Measurements from ENCODE around the gene NRG3. TPM values are rescaled to one million over a fixed set of nuclear protein-coding genes. Genes with fewer than 3 reads are reported as not detected.

NRG3 gene
- total RNA-seq, 4 donors from 2014 or later, result 0.32 to 1.4 TPM; not detected in 2

- H3K9me3 ChIP-seq, result no peaks in the 10 kb centered on the region
- H3K27me3 ChIP-seq, result no peaks in the 10 kb centered on the region
- in situ Hi-C loops (cut with MboI; ENCODE audit: low pct_ligation_motif_present in 1 of 4, low pct_unique_long_range_greater_than_20kb in 1 of 4, low sequenced_read_pairs in 3 of 4), result no loop called here
- TF ChIP-seq POLR2AphosphoS5 (IDR thresholded peaks at IDR 0.05), result no peak
- TF ChIP-seq CTCF (IDR thresholded peaks at IDR 0.05), result no peak
- no peak for TF ChIP-seq EP300 (IDR thresholded peaks at IDR 0.05; ENCODE audit: low read depth)
- TF ChIP-seq POLR2A (IDR thresholded peaks at IDR 0.05), result no peak
- H3K4me3 ChIP-seq, result no peak overlapping the region
- no peaks in the 10 kb centered on the region for H3K4me1 ChIP-seq
- no peak for DNase-seq
- 47 to 52% methylated on average over 3 to 4 of the region's 4 CpGs for WGBS, 2 donors (ENCODE audit: low coverage in 1 of 2)
- no peak overlapping the region for H3K27ac ChIP-seq
- H3K36me3 ChIP-seq, result no peaks in the 10 kb centered on the region
- intact Hi-C loops (cut with DNase I; ENCODE audit: low total_unique reads), result no loop called here
These were observed 536.4 kb downstream of the NRG3 start for GRCh38 chr10:82411416-82411815.

- H3K27ac ChIP-seq, result no peak overlapping the region
- no peaks in the 10 kb centered on the region for H3K36me3 ChIP-seq
- H3K4me3 ChIP-seq, result no peak overlapping the region
- H3K9me3 ChIP-seq, result no peaks in the 10 kb centered on the region
- in situ Hi-C loops (cut with MboI; ENCODE audit: low pct_ligation_motif_present in 1 of 4, low pct_unique_long_range_greater_than_20kb in 1 of 4, low sequenced_read_pairs in 3 of 4), result no loop called here
- no peak for DNase-seq
- H3K4me1 ChIP-seq, result no peaks in the 10 kb centered on the region
- no peaks in the 10 kb centered on the region for H3K27me3 ChIP-seq
- intact Hi-C loops (cut with DNase I; ENCODE audit: low total_unique reads), result no loop called here
- 51 to 61% methylated on average over 2 of the region's 2 CpGs for WGBS, 2 donors (ENCODE audit: low coverage in 1 of 2)
- TF ChIP-seq EP300 (IDR thresholded peaks at IDR 0.05; ENCODE audit: low read depth) (no peak), POLR2AphosphoS5 (IDR thresholded peaks at IDR 0.05) (no peak), POLR2A (IDR thresholded peaks at IDR 0.05) (no peak), CTCF (IDR thresholded peaks at IDR 0.05) (no peak)
These were observed 545.0 kb downstream of the NRG3 start for GRCh38 chr10:82420001-82420400.

- TF ChIP-seq POLR2A (IDR thresholded peaks at IDR 0.05), result no peak
- TF ChIP-seq EP300 (IDR thresholded peaks at IDR 0.05; ENCODE audit: low read depth), result no peak
- TF ChIP-seq POLR2AphosphoS5 (IDR thresholded peaks at IDR 0.05), result no peak
- TF ChIP-seq CTCF (IDR thresholded peaks at IDR 0.05), result no peak
- no peak overlapping the region for H3K27ac ChIP-seq
- H3K36me3 ChIP-seq, result no peaks in the 10 kb centered on the region
- peaks cover 0 to 19% of the 10 kb centered on the region in 2 donors for H3K9me3 ChIP-seq
- DNase-seq, result no peak
- H3K4me3 ChIP-seq, result no peak overlapping the region
- no peaks in the 10 kb centered on the region for H3K27me3 ChIP-seq
- in situ Hi-C loops (cut with MboI; ENCODE audit: low pct_ligation_motif_present in 1 of 4, low pct_unique_long_range_greater_than_20kb in 1 of 4, low sequenced_read_pairs in 3 of 4), result no loop called here
- intact Hi-C loops (cut with DNase I; ENCODE audit: low total_unique reads), result no loop called here
- no peaks in the 10 kb centered on the region for H3K4me1 ChIP-seq
These were observed 554.3 kb downstream of the NRG3 start for GRCh38 chr10:82429302-82429701.

- DNase-seq, result no peak
- intact Hi-C loops (cut with DNase I; ENCODE audit: low total_unique reads), result no loop called here
- H3K4me3 ChIP-seq, result no peak overlapping the region
- no peak overlapping the region for H3K27ac ChIP-seq
- H3K27me3 ChIP-seq, result no peaks in the 10 kb centered on the region
- no peaks in the 10 kb centered on the region for H3K4me1 ChIP-seq
- TF ChIP-seq EP300 (IDR thresholded peaks at IDR 0.05; ENCODE audit: low read depth) (no peak), POLR2A (IDR thresholded peaks at IDR 0.05) (no peak), POLR2AphosphoS5 (IDR thresholded peaks at IDR 0.05) (no peak), CTCF (IDR thresholded peaks at IDR 0.05) (no peak)
- 82% methylated on average over 1 of the region's 1 CpG; no CpG with 5 or more reads in 1 of the 2 donors for WGBS, 2 donors (ENCODE audit: low coverage in 1 of 2)
- in situ Hi-C loops (cut with MboI; ENCODE audit: low pct_ligation_motif_present in 1 of 4, low pct_unique_long_range_greater_than_20kb in 1 of 4, low sequenced_read_pairs in 3 of 4), result no loop called here
- no peaks in the 10 kb centered on the region for H3K36me3 ChIP-seq
- H3K9me3 ChIP-seq, result no peaks in the 10 kb centered on the region
These were observed 563.3 kb downstream of the NRG3 start for GRCh38 chr10:82438277-82438676.

All from transverse colon (tissue), 4 donors.